ENCODE measurements around the gene SPRR2F. TPM values are rescaled to one million over a fixed set of nuclear protein-coding genes. Genes with fewer than 3 reads are reported as not detected.
"Not testable (repeated sequence)": the region's sequence is repeated elsewhere in the genome, so short reads cannot be mapped to it uniquely, and the experiment has no call there.

The SPRR2F gene
- total RNA-seq, 1 donor from 2014 or later: not detected

DNA sequence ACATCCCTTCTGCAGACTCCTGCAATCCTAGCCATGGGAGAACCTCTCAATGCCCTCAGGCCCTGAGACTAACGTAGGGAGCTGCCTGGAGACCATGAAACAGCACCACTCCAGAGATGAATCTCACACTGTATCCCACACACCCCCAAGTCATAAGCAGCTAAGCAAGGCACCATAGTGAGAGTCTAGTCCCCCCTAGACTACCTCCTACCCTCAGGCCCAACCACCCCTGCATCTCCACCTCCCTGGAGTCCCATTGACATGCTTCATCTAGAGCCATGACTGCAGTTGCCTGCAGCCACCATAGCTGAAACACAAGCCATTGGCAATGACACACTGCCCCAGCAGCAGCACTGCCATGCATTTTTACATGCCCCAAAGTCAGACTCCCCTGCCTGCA, 20.0 kb upstream of the SPRR2F start:
- TF ChIP-seq, protein P1, sequence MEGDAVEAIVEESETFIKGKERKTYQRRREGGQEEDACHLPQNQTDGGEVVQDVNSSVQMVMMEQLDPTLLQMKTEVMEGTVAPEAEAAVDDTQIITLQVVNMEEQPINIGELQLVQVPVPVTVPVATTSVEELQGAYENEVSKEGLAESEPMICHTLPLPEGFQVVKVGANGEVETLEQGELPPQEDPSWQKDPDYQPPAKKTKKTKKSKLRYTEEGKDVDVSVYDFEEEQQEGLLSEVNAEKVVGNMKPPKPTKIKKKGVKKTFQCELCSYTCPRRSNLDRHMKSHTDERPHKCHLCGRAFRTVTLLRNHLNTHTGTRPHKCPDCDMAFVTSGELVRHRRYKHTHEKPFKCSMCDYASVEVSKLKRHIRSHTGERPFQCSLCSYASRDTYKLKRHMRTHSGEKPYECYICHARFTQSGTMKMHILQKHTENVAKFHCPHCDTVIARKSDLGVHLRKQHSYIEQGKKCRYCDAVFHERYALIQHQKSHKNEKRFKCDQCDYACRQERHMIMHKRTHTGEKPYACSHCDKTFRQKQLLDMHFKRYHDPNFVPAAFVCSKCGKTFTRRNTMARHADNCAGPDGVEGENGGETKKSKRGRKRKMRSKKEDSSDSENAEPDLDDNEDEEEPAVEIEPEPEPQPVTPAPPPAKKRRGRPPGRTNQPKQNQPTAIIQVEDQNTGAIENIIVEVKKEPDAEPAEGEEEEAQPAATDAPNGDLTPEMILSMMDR (conservative IDR thresholded peaks at IDR 0.05; ENCODE audit: low read depth, low read length): no peak
- DNase-seq (ENCODE audit: low read depth): no peak
- no peak overlapping the region for H3K4me3 ChIP-seq (ENCODE audit: low read depth, low read length)

DNA sequence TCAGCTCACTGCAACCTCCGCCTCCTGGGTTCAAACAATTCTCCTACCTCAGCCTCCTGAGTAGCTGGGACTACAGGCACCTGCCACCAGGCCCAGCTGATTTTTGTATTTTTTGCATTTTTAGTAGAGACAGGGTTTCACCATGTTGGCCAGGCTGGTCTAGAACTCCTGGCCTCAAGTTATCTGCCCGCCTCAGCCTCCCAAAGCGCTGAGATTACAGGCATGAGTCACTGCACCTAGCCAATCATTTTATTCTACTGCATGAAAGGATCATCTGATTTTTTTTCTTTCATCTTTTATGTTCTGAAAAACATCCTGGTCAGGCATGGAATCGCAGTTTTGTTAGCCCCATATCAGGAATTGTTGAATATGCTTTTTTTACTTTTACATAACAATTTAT, 15.4 kb upstream of the SPRR2F start:
- H3K4me3 ChIP-seq (ENCODE audit: low read depth, low read length); DNase-seq (ENCODE audit: low read depth): not testable (repeated sequence)

DNA sequence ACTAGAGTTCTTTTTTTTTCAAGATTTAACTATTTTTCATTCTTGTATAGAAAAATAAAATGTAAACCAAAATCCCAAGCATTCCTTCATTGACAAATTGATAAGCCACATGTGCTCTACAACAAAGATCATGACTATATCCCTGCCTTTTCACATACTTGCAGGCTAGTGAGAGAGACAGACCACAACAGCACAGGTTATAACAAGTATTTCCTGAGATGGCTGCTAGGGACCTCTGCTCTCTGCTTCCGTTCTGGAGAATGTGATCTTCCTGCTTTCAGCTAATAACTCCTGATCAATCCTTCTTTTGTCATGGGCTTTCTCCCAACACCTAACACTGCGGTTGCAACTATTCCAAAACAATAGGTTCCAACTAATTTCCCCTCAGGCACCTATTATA, 14.0 kb upstream of the SPRR2F start:
- TF ChIP-seq, protein P1 (conservative IDR thresholded peaks at IDR 0.05; ENCODE audit: low read depth, low read length): no peak
- no peak overlapping the region for H3K4me3 ChIP-seq (ENCODE audit: low read depth, low read length)
- no peak for DNase-seq (ENCODE audit: low read depth)

DNA sequence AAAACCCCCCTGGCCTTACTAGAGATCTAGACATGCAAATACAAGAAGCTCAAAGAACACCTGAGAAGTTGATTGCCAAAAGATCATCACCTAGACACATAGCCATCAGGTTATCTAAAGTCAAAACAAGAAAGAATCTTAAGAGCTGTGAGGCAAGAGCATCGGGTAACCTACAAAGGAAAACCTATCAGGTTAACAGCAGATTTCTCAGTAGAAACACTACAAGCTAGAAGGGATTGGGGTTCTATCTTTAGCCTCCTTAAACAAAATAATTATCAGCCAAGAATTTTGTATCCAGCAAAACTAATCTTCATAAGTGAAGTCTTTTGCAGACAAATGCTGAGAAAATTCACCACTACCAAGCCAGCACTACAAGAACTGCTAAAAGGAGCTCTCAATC, 12.2 kb upstream of the SPRR2F start:
- DNase-seq (ENCODE audit: low read depth): no peak
- H3K4me3 ChIP-seq (ENCODE audit: low read depth, low read length): no peak overlapping the region
- TF ChIP-seq, protein P1 (conservative IDR thresholded peaks at IDR 0.05; ENCODE audit: low read depth, low read length): no peak

DNA sequence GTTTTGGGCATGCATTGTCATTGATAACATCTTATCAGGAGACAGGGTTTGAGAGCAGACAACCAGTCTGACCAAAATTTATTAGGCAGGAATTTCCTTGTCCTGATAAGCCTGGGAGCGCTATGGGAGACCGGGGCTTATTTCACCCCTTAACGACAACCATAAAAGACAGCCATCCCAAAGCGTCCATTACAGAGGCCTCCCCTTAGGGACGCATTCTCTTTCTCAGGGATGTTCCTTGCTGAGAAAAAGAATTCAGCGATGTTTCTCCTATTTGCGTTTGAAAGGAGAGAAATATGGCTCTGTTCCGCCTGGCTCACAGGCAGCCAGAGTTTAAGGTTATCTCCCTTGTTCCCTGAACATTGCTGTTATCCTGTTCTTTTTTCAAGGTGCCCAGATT, 10.5 kb upstream of the SPRR2F start:
- not testable (repeated sequence) for H3K4me3 ChIP-seq (ENCODE audit: low read depth, low read length); DNase-seq (ENCODE audit: low read depth)

DNA sequence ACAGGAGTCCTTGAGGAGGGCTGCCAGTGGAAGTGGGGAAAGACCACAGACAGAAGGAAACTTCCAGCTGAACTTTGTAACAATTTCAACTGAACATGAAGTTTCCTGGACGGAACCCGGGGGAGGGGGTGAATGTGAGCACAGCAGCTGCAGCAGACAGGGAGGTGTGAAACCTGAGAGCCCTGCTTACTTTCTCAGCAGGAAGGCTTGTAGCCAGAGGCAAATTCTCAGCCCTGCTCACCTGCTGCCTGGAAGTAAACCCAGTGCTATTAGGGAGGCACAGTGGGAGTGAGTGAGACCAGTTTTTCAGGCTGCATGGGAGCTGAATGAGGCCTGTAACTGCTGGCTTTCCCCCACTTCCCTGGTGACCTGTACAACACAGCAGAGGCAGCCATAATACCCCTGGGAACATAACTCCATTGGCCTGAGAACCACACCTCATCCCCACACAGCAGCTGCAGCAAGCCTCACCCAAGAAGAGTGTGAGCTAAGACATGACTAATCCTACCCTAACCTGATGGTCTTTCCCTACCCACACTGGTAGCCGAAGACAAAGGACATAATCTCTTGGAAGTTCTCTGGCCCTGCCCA, 9.6 kb upstream of the SPRR2F start:
- TF ChIP-seq, protein P1 (conservative IDR thresholded peaks at IDR 0.05; ENCODE audit: low read depth, low read length): no peak
- no peak overlapping the region for H3K4me3 ChIP-seq (ENCODE audit: low read depth, low read length)
- DNase-seq (ENCODE audit: low read depth): no peak

DNA sequence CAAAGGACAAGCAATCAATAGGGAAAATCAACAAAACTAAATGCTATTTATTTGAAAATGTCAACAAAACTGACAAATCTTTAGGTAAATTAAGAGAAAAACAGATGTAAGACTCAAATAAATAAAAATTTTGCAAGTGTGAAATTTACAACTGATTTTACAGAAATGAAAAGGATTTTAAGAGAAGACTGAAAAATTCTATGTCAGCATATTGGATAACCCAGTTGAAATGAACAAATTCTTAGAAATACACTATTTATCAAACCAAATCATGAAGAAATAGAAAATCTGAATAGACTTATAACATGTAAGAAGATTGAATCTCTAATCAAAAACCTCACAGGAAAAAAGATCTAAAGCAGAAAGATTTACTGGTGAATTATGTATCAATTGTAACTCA, 7.6 kb upstream of the SPRR2F start:
- TF ChIP-seq, protein P1 (conservative IDR thresholded peaks at IDR 0.05; ENCODE audit: low read depth, low read length): no peak
- H3K4me3 ChIP-seq (ENCODE audit: low read depth, low read length): no peak overlapping the region

DNA sequence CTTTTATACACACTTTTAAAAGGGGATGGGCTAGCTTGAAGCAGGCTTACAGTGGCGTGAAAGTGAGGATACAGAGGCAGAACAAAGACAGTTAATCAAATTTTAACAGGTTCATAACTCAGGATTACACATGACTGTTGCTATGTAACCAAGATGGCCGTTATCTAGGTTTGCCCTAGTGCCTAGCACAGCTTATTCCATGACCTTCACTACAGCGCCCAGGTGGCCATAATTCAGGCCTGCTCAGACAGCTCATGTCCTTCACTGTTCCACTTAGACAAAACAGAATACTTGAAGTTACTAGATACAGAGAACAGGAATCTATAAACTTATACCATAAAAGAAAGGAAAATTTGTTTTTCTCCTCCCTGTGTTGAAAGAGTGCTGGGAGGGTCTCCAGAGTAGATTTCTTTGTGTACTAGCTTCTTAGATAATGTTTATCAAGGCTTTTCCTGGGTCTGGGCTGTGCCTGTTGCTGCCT, 6.2 kb upstream of the SPRR2F start:
- DNase-seq (ENCODE audit: low read depth): no peak
- H3K4me3 ChIP-seq (ENCODE audit: low read depth, low read length): no peak overlapping the region
- TF ChIP-seq, protein P1 (conservative IDR thresholded peaks at IDR 0.05; ENCODE audit: low read depth, low read length): no peak

More for the DNA sequence above, 7.6 kb upstream of the SPRR2F start:
- DNase-seq (ENCODE audit: low read depth): no peak

DNA sequence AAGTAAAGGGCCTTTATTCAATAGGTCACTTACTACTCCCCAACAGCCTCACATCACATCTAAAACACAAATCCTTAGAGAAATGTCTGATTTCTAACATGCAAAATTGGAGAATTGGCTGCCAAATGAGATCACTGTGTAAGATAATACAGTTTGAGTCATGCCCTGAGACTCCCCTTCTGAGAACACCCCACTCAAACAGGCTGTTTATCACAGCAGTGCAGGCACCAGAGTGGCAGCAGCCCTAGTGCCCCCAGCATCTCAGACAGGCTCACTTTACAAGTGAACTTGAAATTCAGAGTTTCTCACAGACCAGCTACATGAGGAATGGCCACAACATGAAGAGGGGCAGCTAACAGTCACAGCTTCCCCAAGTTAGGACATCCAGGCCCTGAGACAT, 1.9 kb upstream of the SPRR2F start:
- not testable (repeated sequence) for H3K4me3 ChIP-seq (ENCODE audit: low read depth, low read length); DNase-seq (ENCODE audit: low read depth)

DNA sequence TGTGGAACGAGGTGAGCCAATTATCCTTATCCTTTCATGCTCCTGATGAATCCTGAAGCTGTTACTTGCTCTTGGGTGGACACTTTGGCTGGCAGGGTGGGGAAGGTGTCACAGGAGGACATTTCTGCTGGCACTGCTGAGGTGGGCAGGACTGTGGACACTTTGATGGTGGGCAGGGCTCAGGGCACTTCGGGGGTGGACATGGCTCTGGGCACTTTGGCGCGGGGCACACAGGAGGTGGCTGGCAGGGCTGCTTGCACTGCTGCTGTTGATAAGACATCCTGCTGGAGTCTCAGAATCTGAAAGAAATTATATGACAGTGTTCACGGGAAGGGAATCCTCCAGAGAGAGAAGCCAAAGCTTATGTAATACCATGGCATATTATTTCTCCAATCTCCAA, 862 bp downstream of the SPRR2F start:
- not testable (repeated sequence) for H3K4me3 ChIP-seq (ENCODE audit: low read depth, low read length)

More for the DNA sequence above, 862 bp downstream of the SPRR2F start:
- not testable (repeated sequence) for DNase-seq (ENCODE audit: low read depth)

Measured in epithelial cell of proximal tubule (primary cell).